ENCODE measurements around the gene SVOPL.
"Not testable (repeated sequence)": the region's sequence is repeated elsewhere in the genome, so short reads cannot be mapped to it uniquely, and the experiment has no call there.

SVOPL gene

GRCh38 chr7:138716889-138717288 lies 15.7 kb upstream of the SVOPL start:
- Mint-ChIP-seq H3K36me3 (no peaks in the 10 kb centered on the region), H3K27me3 (no peaks in the 10 kb centered on the region), H3K9me3 (no peaks in the 10 kb centered on the region), H3K4me3 (peak overlapping the region; percentile 35), H3K4me1 (peaks cover 26% of the 10 kb centered on the region), H3K27ac (peak overlapping the region; percentile 53)

GRCh38 chr7:138713191-138713590 lies 12.0 kb upstream of the SVOPL start:
- Mint-ChIP-seq H3K27me3 (no peaks in the 10 kb centered on the region), H3K27ac (no peak overlapping the region), H3K9me3 (no peaks in the 10 kb centered on the region), H3K36me3 (no peaks in the 10 kb centered on the region), H3K4me3 (no peak overlapping the region), H3K4me1 (peaks cover 21% of the 10 kb centered on the region)

- no peak overlapping the region for H3K27ac Mint-ChIP-seq
- H3K4me3 Mint-ChIP-seq, result no peak overlapping the region
These were observed 11.5 kb upstream of the SVOPL start for GRCh38 chr7:138712652-138713051.

GRCh38 chr7:138710536-138711385 lies 9.6 kb upstream of the SVOPL start:
- Mint-ChIP-seq H3K4me1 (peaks cover 3% of the 10 kb centered on the region), H3K9me3 (no peaks in the 10 kb centered on the region), H3K27me3 (no peaks in the 10 kb centered on the region), H3K4me3 (no peak overlapping the region), H3K27ac (no peak overlapping the region), H3K36me3 (no peaks in the 10 kb centered on the region)

More at GRCh38 chr7:138712652-138713051, 11.5 kb upstream of the SVOPL start:
- Mint-ChIP-seq H3K4me1 (peaks cover 16% of the 10 kb centered on the region), H3K27me3 (no peaks in the 10 kb centered on the region), H3K36me3 (no peaks in the 10 kb centered on the region), H3K9me3 (no peaks in the 10 kb centered on the region)

GRCh38 chr7:138705167-138705566 lies 4.0 kb upstream of the SVOPL start:
- no peaks in the 10 kb centered on the region for H3K9me3 Mint-ChIP-seq
- no peaks in the 10 kb centered on the region for H3K36me3 Mint-ChIP-seq
- H3K27ac Mint-ChIP-seq, result no peak overlapping the region
- no peaks in the 10 kb centered on the region for H3K27me3 Mint-ChIP-seq
- no peaks in the 10 kb centered on the region for H3K4me1 Mint-ChIP-seq
- no peak overlapping the region for H3K4me3 Mint-ChIP-seq

- no peak overlapping the region for H3K4me3 Mint-ChIP-seq
- H3K4me1 Mint-ChIP-seq, result no peaks in the 10 kb centered on the region
- no peaks in the 10 kb centered on the region for H3K27me3 Mint-ChIP-seq
- no peaks in the 10 kb centered on the region for H3K36me3 Mint-ChIP-seq
- no peak overlapping the region for H3K27ac Mint-ChIP-seq
- no peaks in the 10 kb centered on the region for H3K9me3 Mint-ChIP-seq
These were observed 368 bp upstream of the SVOPL start for GRCh38 chr7:138701537-138701923.

- no peak overlapping the region for H3K27ac Mint-ChIP-seq
- no peaks in the 10 kb centered on the region for H3K36me3 Mint-ChIP-seq
- H3K4me1 Mint-ChIP-seq, result no peaks in the 10 kb centered on the region
- H3K9me3 Mint-ChIP-seq, result no peaks in the 10 kb centered on the region
- no peaks in the 10 kb centered on the region for H3K27me3 Mint-ChIP-seq
- no peak overlapping the region for H3K4me3 Mint-ChIP-seq
These were observed 1.5 kb downstream of the SVOPL start for GRCh38 chr7:138699661-138700060.

GRCh38 chr7:138698281-138698680 lies 2.9 kb downstream of the SVOPL start:
- Mint-ChIP-seq H3K9me3 (no peaks in the 10 kb centered on the region), H3K4me1 (no peaks in the 10 kb centered on the region), H3K4me3 (no peak overlapping the region), H3K27ac (no peak overlapping the region), H3K36me3 (no peaks in the 10 kb centered on the region), H3K27me3 (no peaks in the 10 kb centered on the region)

GRCh38 chr7:138697535-138698182 lies 3.5 kb downstream of the SVOPL start:
- H3K27ac Mint-ChIP-seq, result no peak overlapping the region
- no peaks in the 10 kb centered on the region for H3K27me3 Mint-ChIP-seq

GRCh38 chr7:138695776-138696175 lies 5.4 kb downstream of the SVOPL start:
- not testable (repeated sequence) for H3K27me3 Mint-ChIP-seq, H3K36me3 Mint-ChIP-seq, H3K4me1 Mint-ChIP-seq, H3K9me3 Mint-ChIP-seq, H3K4me3 Mint-ChIP-seq, H3K27ac Mint-ChIP-seq

More at GRCh38 chr7:138697535-138698182, 3.5 kb downstream of the SVOPL start:
- Mint-ChIP-seq H3K4me3 (no peak overlapping the region), H3K36me3 (no peaks in the 10 kb centered on the region), H3K9me3 (no peaks in the 10 kb centered on the region), H3K4me1 (no peaks in the 10 kb centered on the region)

- H3K4me1 Mint-ChIP-seq, result no peaks in the 10 kb centered on the region
These were observed 6.1 kb downstream of the SVOPL start for GRCh38 chr7:138695106-138695505.

GRCh38 chr7:138691178-138691577 lies 10.0 kb downstream of the SVOPL start:
- no peaks in the 10 kb centered on the region for H3K4me1 Mint-ChIP-seq

More at GRCh38 chr7:138695106-138695505, 6.1 kb downstream of the SVOPL start:
- H3K36me3 Mint-ChIP-seq, result no peaks in the 10 kb centered on the region
- H3K27me3 Mint-ChIP-seq, result no peaks in the 10 kb centered on the region
- H3K9me3 Mint-ChIP-seq, result no peaks in the 10 kb centered on the region
- H3K27ac Mint-ChIP-seq, result no peak overlapping the region
- no peak overlapping the region for H3K4me3 Mint-ChIP-seq

GRCh38 chr7:138690495-138690894 lies 10.7 kb downstream of the SVOPL start:
- no peak overlapping the region for H3K4me3 Mint-ChIP-seq
- H3K36me3 Mint-ChIP-seq, result no peaks in the 10 kb centered on the region
- no peaks in the 10 kb centered on the region for H3K27me3 Mint-ChIP-seq
- no peaks in the 10 kb centered on the region for H3K9me3 Mint-ChIP-seq
- no peaks in the 10 kb centered on the region for H3K4me1 Mint-ChIP-seq
- no peak overlapping the region for H3K27ac Mint-ChIP-seq

More at GRCh38 chr7:138691178-138691577, 10.0 kb downstream of the SVOPL start:
- no peaks in the 10 kb centered on the region for H3K9me3 Mint-ChIP-seq
- no peak overlapping the region for H3K27ac Mint-ChIP-seq
- no peaks in the 10 kb centered on the region for H3K27me3 Mint-ChIP-seq
- H3K4me3 Mint-ChIP-seq, result no peak overlapping the region
- H3K36me3 Mint-ChIP-seq, result no peaks in the 10 kb centered on the region

GRCh38 chr7:138688037-138688436 lies 13.1 kb downstream of the SVOPL start:
- not testable (repeated sequence) for H3K27me3 Mint-ChIP-seq, H3K27ac Mint-ChIP-seq, H3K4me3 Mint-ChIP-seq, H3K4me1 Mint-ChIP-seq, H3K9me3 Mint-ChIP-seq, H3K36me3 Mint-ChIP-seq

- no peaks in the 10 kb centered on the region for H3K36me3 Mint-ChIP-seq
- no peaks in the 10 kb centered on the region for H3K9me3 Mint-ChIP-seq
- no peaks in the 10 kb centered on the region for H3K4me1 Mint-ChIP-seq
- no peak overlapping the region for H3K27ac Mint-ChIP-seq
- no peak overlapping the region for H3K4me3 Mint-ChIP-seq
- no peaks in the 10 kb centered on the region for H3K27me3 Mint-ChIP-seq
These were observed 16.8 kb downstream of the SVOPL start for GRCh38 chr7:138684340-138684739.

- H3K27ac Mint-ChIP-seq, result no peak overlapping the region
- no peaks in the 10 kb centered on the region for H3K36me3 Mint-ChIP-seq
- H3K9me3 Mint-ChIP-seq, result no peaks in the 10 kb centered on the region
- H3K4me3 Mint-ChIP-seq, result no peak overlapping the region
- no peaks in the 10 kb centered on the region for H3K4me1 Mint-ChIP-seq
- no peaks in the 10 kb centered on the region for H3K27me3 Mint-ChIP-seq
These were observed 21.4 kb downstream of the SVOPL start for GRCh38 chr7:138679793-138680192.
